Loucy (cell line): ENCODE data around the gene MAML3.

Source experiments
- CTCF ChIP-seq: fragments of 200-600 bp; sonication (generic); conservative IDR thresholded peaks from 2 replicates; pipeline ENCODE4 v1.5.1; 2014; ENCODE audit warnings: mild to moderate bottlenecking, antibody characterized with exemption, low read length
- EZH2phosphoT487 ChIP-seq: fragments of 200-600 bp; IDR thresholded peaks from 2 replicates; pipeline ENCODE4 v1.6.1; 2018; ENCODE audit warnings: antibody characterized with exemption, mild to moderate bottlenecking, moderate library complexity, borderline replicate concordance

GRCh38 chr4:139819082-139819481 is 334.9 kb downstream of the MAML3 start:
- TF ChIP-seq CTCF = no peak
- TF ChIP-seq EZH2phosphoT487 = no peak
